NT2/D1 (cell line): Measurements from ENCODE around the gene LAIR2.

Experiments
- SUZ12 ChIP-seq: IDR thresholded peaks from 2 replicates; pipeline ENCODE4 v1.6.1; 2011; ENCODE audit not compliant: insufficient read length, insufficient read depth; ENCODE audit errors: extremely low read depth
- YY1 ChIP-seq: IDR thresholded peaks from 2 replicates; pipeline ENCODE4 v1.6.1; 2011; ENCODE audit not compliant: insufficient read length, insufficient read depth

DNA sequence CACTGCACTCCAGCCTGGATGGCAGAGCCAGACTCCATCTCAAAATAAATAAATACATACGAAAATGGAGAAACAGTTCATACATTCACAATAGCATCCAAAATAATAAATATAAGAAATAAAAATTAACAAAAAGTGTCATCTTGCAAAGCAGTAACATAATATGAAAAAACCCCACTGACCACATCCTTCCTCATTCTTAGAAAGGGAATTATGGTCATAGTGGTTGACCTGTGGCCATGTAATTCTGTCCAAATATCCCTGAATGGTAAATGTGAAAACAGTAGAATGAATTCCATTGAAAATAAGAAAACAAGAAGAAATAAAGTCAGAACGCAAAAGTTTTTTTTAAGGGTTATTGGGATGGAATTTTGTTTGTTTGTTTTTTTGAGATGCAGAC is 22.6 kb upstream of the LAIR2 start:
- no peak for TF ChIP-seq SUZ12
- TF ChIP-seq YY1 = no peak
